Left ventricle myocardium inferior (tissue), 1 donor: ENCODE measurements around the gene ARHGAP10. TPM values are rescaled to one million over a fixed set of nuclear protein-coding genes. Genes with fewer than 3 reads are reported as not detected.
A peak's percentile ranks its signal among the peaks of the same experiment; 100 is the strongest.

ENCODE experiments used
- DNase-seq: peaks from one replicate; pipeline ENCODE4 v3.0.0-alpha.2; 2020
- H3K27ac ChIP-seq: fragments of 200-600 bp; replicated peaks from 2 replicates; pipeline ENCODE4 v1.8.0; 2021
- H3K27me3 ChIP-seq: fragments of 200-600 bp; 2 replicates; pipeline ENCODE4 v1.8.0; 2021; ENCODE audit warnings: low read depth
- H3K36me3 ChIP-seq: fragments of 200-600 bp; 2 replicates; pipeline ENCODE4 v1.8.0; 2021
- H3K4me1 ChIP-seq: fragments of 200-600 bp; 2 replicates; pipeline ENCODE4 v1.8.0; 2021
- H3K4me3 ChIP-seq: fragments of 200-600 bp; 2 replicates; pipeline ENCODE4 v1.8.0; 2021; ENCODE audit warnings: mild to moderate bottlenecking, moderate library complexity
- H3K9me3 ChIP-seq: fragments of 200-600 bp; replicated peaks from 2 replicates; pipeline ENCODE4 v1.8.0; 2021
- intact Hi-C: fragments of 100-400 bp; cut with micrococcal nuclease; formaldehyde crosslinking; loops from one replicate; pipeline ENCODE4 v1.11.0; 2022
- total RNA-seq: library from RNA; stranded (reverse); fragmentation: NEBNext Ultra II Directional; extraction: Animal tissue kit (Norgen Biotek cat#: 25700); gene quantifications from one replicate; pipeline ENCODE4 v1.2.1, GENCODE V29; 2021
- TF ChIP-seq, protein P1 (sequence below): fragments of 200-600 bp; IDR thresholded peaks from 2 replicates; pipeline ENCODE4 v1.8.0; 2021; ENCODE audit warnings: antibody characterized with exemption, mild to moderate bottlenecking, borderline replicate concordance
- donor health status: DM: no; HTN: yes; CAD: no; lungs with severe emphysema.

The ARHGAP10 gene
- total RNA-seq, 1 donor from 2014 or later = 59.7 TPM

GRCh38 chr4:148029781-148030180, 297.9 kb downstream of the ARHGAP10 start:
- TF ChIP-seq, protein P1, sequence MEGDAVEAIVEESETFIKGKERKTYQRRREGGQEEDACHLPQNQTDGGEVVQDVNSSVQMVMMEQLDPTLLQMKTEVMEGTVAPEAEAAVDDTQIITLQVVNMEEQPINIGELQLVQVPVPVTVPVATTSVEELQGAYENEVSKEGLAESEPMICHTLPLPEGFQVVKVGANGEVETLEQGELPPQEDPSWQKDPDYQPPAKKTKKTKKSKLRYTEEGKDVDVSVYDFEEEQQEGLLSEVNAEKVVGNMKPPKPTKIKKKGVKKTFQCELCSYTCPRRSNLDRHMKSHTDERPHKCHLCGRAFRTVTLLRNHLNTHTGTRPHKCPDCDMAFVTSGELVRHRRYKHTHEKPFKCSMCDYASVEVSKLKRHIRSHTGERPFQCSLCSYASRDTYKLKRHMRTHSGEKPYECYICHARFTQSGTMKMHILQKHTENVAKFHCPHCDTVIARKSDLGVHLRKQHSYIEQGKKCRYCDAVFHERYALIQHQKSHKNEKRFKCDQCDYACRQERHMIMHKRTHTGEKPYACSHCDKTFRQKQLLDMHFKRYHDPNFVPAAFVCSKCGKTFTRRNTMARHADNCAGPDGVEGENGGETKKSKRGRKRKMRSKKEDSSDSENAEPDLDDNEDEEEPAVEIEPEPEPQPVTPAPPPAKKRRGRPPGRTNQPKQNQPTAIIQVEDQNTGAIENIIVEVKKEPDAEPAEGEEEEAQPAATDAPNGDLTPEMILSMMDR = no peak
- no peaks in the 10 kb centered on the region for H3K36me3 ChIP-seq
- DNase-seq = no peak
- peak overlapping the region; percentile 33 for H3K27ac ChIP-seq
- H3K27me3 ChIP-seq = no peaks in the 10 kb centered on the region
- peaks cover 43% of the 10 kb centered on the region for H3K4me1 ChIP-seq
- H3K4me3 ChIP-seq = no peak overlapping the region
- H3K9me3 ChIP-seq = peaks cover 11% of the 10 kb centered on the region
- intact Hi-C loops = no loop called here

- peak overlapping the region; percentile 33 for H3K27ac ChIP-seq
- intact Hi-C loops = no loop called here
Measured at GRCh38 chr4:148030193-148030873, 298.4 kb downstream of the ARHGAP10 start.

DNA sequence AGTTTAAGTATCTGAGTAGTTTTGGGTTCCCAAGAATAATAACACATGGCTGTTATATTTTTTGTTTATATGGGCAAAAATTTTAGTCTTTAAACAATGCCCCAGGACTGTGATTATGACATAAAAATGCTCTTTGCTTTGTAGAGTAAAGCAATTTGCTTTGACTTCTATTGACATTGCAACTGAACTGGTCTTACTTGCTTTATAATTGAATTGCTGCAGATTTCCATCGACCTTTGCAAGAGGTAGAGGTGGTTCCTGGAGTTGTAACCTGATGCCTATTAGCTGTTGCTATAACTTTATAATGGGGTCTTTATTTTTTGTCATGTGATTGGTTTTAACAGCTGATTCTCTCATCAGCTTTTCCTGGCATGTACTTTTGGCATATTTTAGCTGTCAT, 302.9 kb downstream of the ARHGAP10 start:
- TF ChIP-seq, protein P1 = no peak
- intact Hi-C loops = no loop called here
- Histone ChIP-seq H3K27ac (no peak overlapping the region), H3K9me3 (no peaks in the 10 kb centered on the region), H3K4me3 (no peak overlapping the region), H3K36me3 (no peaks in the 10 kb centered on the region), H3K27me3 (no peaks in the 10 kb centered on the region), H3K4me1 (peaks cover 48% of the 10 kb centered on the region)
- no peak for DNase-seq

More at GRCh38 chr4:148030193-148030873, 298.4 kb downstream of the ARHGAP10 start:
- Histone ChIP-seq H3K36me3 (no peaks in the 10 kb centered on the region), H3K4me3 (no peak overlapping the region), H3K4me1 (peaks cover 48% of the 10 kb centered on the region), H3K9me3 (peaks cover 11% of the 10 kb centered on the region), H3K27me3 (no peaks in the 10 kb centered on the region)
- DNase-seq = no peak
- TF ChIP-seq, protein P1 = no peak

GRCh38 chr4:148041606-148042329, 309.9 kb downstream of the ARHGAP10 start:
- H3K4me1 ChIP-seq = peaks cover 63% of the 10 kb centered on the region
- TF ChIP-seq, protein P1 = no peak
- no peak for DNase-seq
- H3K9me3 ChIP-seq = no peaks in the 10 kb centered on the region
- no peaks in the 10 kb centered on the region for H3K27me3 ChIP-seq
- peak overlapping the region; percentile 52 for H3K27ac ChIP-seq
- H3K36me3 ChIP-seq = peaks cover under 1% of the 10 kb centered on the region
- H3K4me3 ChIP-seq = no peak overlapping the region
- intact Hi-C loops = no loop called here

GRCh38 chr4:148044089-148044911, 312.4 kb downstream of the ARHGAP10 start:
- H3K9me3 ChIP-seq = no peaks in the 10 kb centered on the region
- H3K36me3 ChIP-seq = peaks cover 12% of the 10 kb centered on the region
- H3K27me3 ChIP-seq = no peaks in the 10 kb centered on the region
- TF ChIP-seq, protein P1 = no peak
- peak; percentile 76 for DNase-seq
- H3K4me1 ChIP-seq = peaks cover 76% of the 10 kb centered on the region
- H3K4me3 ChIP-seq = peak overlapping the region; percentile 43
- H3K27ac ChIP-seq = peak overlapping the region; percentile 91
- intact Hi-C loops = no loop called here
